Urothelium cell line (cell line): ENCODE results near the gene G6PC2.
"Not testable (repeated sequence)": the region's sequence is repeated elsewhere in the genome, so short reads cannot be mapped to it uniquely, and the experiment has no call there.

Source experiments
- DNase-seq: peaks from one replicate; pipeline ENCODE4 v3.0.0; 2011; ENCODE audit warnings: low spot score, mixed read lengths
- FAIRE-seq: peaks from 2 replicates; lab custom pipeline; 2011; peaks lifted over from hg19 to GRCh38; lab: Jason Lieb, UNC

The G6PC2 gene

GRCh38 chr2:168903888-168904287 lies 2.8 kb downstream of the G6PC2 start:
- FAIRE-seq (no peak), DNase-seq (no peak)

GRCh38 chr2:168904358-168904757 lies 3.3 kb downstream of the G6PC2 start:
- DNase-seq (no peak), FAIRE-seq (no peak)

- DNase-seq: no peak
- FAIRE-seq: no peak
These were observed 7.0 kb downstream of the G6PC2 start for GRCh38 chr2:168907940-168908662.

- FAIRE-seq (no peak), DNase-seq (no peak)
These were observed 9.2 kb downstream of the G6PC2 start for GRCh38 chr2:168910330-168910729.

- FAIRE-seq (no peak), DNase-seq (no peak)
These were observed 11.4 kb downstream of the G6PC2 start for GRCh38 chr2:168912466-168912865.

GRCh38 chr2:168912901-168913369 lies 11.8 kb downstream of the G6PC2 start:
- no peak for DNase-seq
- FAIRE-seq: no peak

GRCh38 chr2:168913495-168913894 lies 12.4 kb downstream of the G6PC2 start:
- FAIRE-seq: no peak

GRCh38 chr2:168915441-168916330 lies 14.6 kb downstream of the G6PC2 start:
- no peak for FAIRE-seq
- DNase-seq: no peak

More at GRCh38 chr2:168913495-168913894, 12.4 kb downstream of the G6PC2 start:
- DNase-seq: no peak

GRCh38 chr2:168916331-168916675 lies 15.2 kb downstream of the G6PC2 start:
- no peak for DNase-seq
- FAIRE-seq: no peak

- no peak for FAIRE-seq
- DNase-seq: peak; percentile 19
These were observed 19.5 kb downstream of the G6PC2 start for GRCh38 chr2:168920504-168921157.

- FAIRE-seq (no peak), DNase-seq (no peak)
These were observed 25.7 kb downstream of the G6PC2 start for GRCh38 chr2:168926621-168927386.

GRCh38 chr2:168928113-168928831 lies 27.2 kb downstream of the G6PC2 start:
- DNase-seq (no peak), FAIRE-seq (no peak)

GRCh38 chr2:168929031-168929430 lies 27.9 kb downstream of the G6PC2 start:
- FAIRE-seq: no peak
- no peak for DNase-seq

- no peak for DNase-seq
- no peak for FAIRE-seq
These were observed 29.2 kb downstream of the G6PC2 start for GRCh38 chr2:168930242-168930641.

- not testable (repeated sequence) for FAIRE-seq, DNase-seq
These were observed 31.1 kb downstream of the G6PC2 start for GRCh38 chr2:168932174-168932573.

GRCh38 chr2:168934826-168935225 lies 33.7 kb downstream of the G6PC2 start:
- no peak for FAIRE-seq
- DNase-seq: no peak

GRCh38 chr2:168935810-168936581 lies 34.9 kb downstream of the G6PC2 start:
- DNase-seq: peak; percentile 43
- FAIRE-seq: no peak

- no peak for DNase-seq
- FAIRE-seq: no peak
These were observed 38.0 kb downstream of the G6PC2 start for GRCh38 chr2:168939061-168939460.

GRCh38 chr2:168939918-168940317 lies 38.8 kb downstream of the G6PC2 start:
- FAIRE-seq (no peak), DNase-seq (no peak)
